ENCODE data around the gene CARD11. TPM values are rescaled to one million over a fixed set of nuclear protein-coding genes. Genes with fewer than 3 reads are reported as not detected.

CARD11 gene
- total and polyA plus RNA-seq, 2 of the 4 experiments (the other 2 are of a cell fraction), result 0.18 to 0.26 TPM

- POLR2A ChIA-PET (ENCODE audit: unreplicated experiment), result no interaction called here
- in situ Hi-C loops (cut with MboI; ENCODE audit: low sequenced_read_pairs), result no loop called here
- intact Hi-C loops (cut with micrococcal nuclease), result no loop called here
- H2BK120ac ChIP-seq (ENCODE audit: low read depth, low read length), result no peak overlapping the region
- ATAC-seq (ENCODE audit: low read depth) (no peak), DNase-seq (no peak)
- H2AK9ac ChIP-seq (replicated peaks; ENCODE audit: low read depth, low read length, poor library complexity), result no peak overlapping the region
- H2BK15ac ChIP-seq (ENCODE audit: low read depth, low read length), result no peak overlapping the region
- no peak overlapping the region for H2AK5ac ChIP-seq (ENCODE audit: low read depth, low read length)
- no peak overlapping the region for H3K27ac ChIP-seq (ENCODE audit: insufficient read depth, low read length)
- H2BK5ac ChIP-seq (ENCODE audit: low read depth, low read length, poor library complexity, severe bottlenecking), result no peak overlapping the region
- H3K56ac ChIP-seq (ENCODE audit: extremely low read depth, insufficient read depth, low read length), result no peak overlapping the region
- no peak overlapping the region for H3K9ac ChIP-seq (ENCODE audit: low read depth, low read length)
- 91% methylated on average over 5 of the region's 14 CpGs; no CpG with 5 or more reads in 1 of the 2 experiments for WGBS, 2 experiments (ENCODE audit: extremely low coverage in 2 of 2, insufficient read length in 1 of 2)
- no peak for TF ChIP-seq RAD21 (IDR thresholded peaks at IDR 0.05; ENCODE audit: low read length)
- TF ChIP-seq, protein P1, sequence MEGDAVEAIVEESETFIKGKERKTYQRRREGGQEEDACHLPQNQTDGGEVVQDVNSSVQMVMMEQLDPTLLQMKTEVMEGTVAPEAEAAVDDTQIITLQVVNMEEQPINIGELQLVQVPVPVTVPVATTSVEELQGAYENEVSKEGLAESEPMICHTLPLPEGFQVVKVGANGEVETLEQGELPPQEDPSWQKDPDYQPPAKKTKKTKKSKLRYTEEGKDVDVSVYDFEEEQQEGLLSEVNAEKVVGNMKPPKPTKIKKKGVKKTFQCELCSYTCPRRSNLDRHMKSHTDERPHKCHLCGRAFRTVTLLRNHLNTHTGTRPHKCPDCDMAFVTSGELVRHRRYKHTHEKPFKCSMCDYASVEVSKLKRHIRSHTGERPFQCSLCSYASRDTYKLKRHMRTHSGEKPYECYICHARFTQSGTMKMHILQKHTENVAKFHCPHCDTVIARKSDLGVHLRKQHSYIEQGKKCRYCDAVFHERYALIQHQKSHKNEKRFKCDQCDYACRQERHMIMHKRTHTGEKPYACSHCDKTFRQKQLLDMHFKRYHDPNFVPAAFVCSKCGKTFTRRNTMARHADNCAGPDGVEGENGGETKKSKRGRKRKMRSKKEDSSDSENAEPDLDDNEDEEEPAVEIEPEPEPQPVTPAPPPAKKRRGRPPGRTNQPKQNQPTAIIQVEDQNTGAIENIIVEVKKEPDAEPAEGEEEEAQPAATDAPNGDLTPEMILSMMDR (conservative IDR thresholded peaks at IDR 0.05; ENCODE audit: low read depth, low read length), result no peak
- TF ChIP-seq BHLHE40 (IDR thresholded peaks at IDR 0.05; ENCODE audit: low read depth, low read length), result no peak
- TF ChIP-seq FOS (IDR thresholded peaks at IDR 0.05; ENCODE audit: low read depth, low read length), result no peak
- TF ChIP-seq NFE2L2 (IDR thresholded peaks at IDR 0.05; ENCODE audit: low read depth, low read length), result no peak
- no peak for TF ChIP-seq CHD1 (IDR thresholded peaks at IDR 0.05; ENCODE audit: low read depth, low read length)
- no peak for TF ChIP-seq SMC3 (IDR thresholded peaks at IDR 0.05; ENCODE audit: low read depth, low read length)
- TF ChIP-seq, protein P2, sequence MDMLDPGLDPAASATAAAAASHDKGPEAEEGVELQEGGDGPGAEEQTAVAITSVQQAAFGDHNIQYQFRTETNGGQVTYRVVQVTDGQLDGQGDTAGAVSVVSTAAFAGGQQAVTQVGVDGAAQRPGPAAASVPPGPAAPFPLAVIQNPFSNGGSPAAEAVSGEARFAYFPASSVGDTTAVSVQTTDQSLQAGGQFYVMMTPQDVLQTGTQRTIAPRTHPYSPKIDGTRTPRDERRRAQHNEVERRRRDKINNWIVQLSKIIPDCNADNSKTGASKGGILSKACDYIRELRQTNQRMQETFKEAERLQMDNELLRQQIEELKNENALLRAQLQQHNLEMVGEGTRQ (IDR thresholded peaks at IDR 0.05; ENCODE audit: low read depth, low read length), result no peak
- no peak for TF ChIP-seq RFX5 (IDR thresholded peaks at IDR 0.05; ENCODE audit: low read depth, low read length)
- TF ChIP-seq MAFK (IDR thresholded peaks at IDR 0.05; ENCODE audit: low read depth, low read length), result no peak
- no peak for TF ChIP-seq POLR2A (IDR thresholded peaks at IDR 0.05; ENCODE audit: low read depth, low read length)
- H3K4me3 ChIP-seq (ENCODE audit: insufficient read depth, low read depth, low read length), result no peak overlapping the region
- H3K4me2 ChIP-seq (ENCODE audit: low read depth, low read length), result no peak overlapping the region
- H4K5ac ChIP-seq (ENCODE audit: low read depth, low read length), result no peak overlapping the region
- no peak overlapping the region for H3K4ac ChIP-seq (ENCODE audit: low read depth, low read length)
- no peak overlapping the region for H2BK20ac ChIP-seq (ENCODE audit: low read depth, low read length)
- H3K23ac ChIP-seq (ENCODE audit: low read depth, low read length), result no peak overlapping the region
- no peaks in the 10 kb centered on the region for H3K79me1 ChIP-seq (ENCODE audit: low read depth in 1 of 2, low read length in 2 of 2)
- H3K18ac ChIP-seq (ENCODE audit: low read depth, low read length), result no peak overlapping the region
- no peak overlapping the region for H4K8ac ChIP-seq (ENCODE audit: low read depth in 2 of 2, low read length in 2 of 2)
- no peaks in the 10 kb centered on the region; the same call in 1 of the 2 replicates for H3K27me3 ChIP-seq (ENCODE audit: control insufficient read depth, insufficient read depth, low read length)
- CTCF ChIA-PET, result no interaction called here
- no peaks in the 10 kb centered on the region for H3K9me1 ChIP-seq (ENCODE audit: insufficient read depth, low read length)
- no peak overlapping the region for H4K91ac ChIP-seq (ENCODE audit: insufficient read depth, low read depth, low read length)
- H2AFZ ChIP-seq (replicated peaks; ENCODE audit: low read length, poor library complexity), result no peak overlapping the region
- H3K14ac ChIP-seq (replicated peaks; ENCODE audit: low read depth, low read length), result no peak overlapping the region
- peaks cover 4% of the 10 kb centered on the region; the same call in 1 of the 2 replicates for H3K9me3 ChIP-seq (ENCODE audit: control insufficient read depth, insufficient read depth, low read length)
- H4K20me1 ChIP-seq (ENCODE audit: insufficient read depth, low read length), result no peaks in the 10 kb centered on the region
- H3K4me1 ChIP-seq (ENCODE audit: control insufficient read depth, insufficient read depth, low read length), result no peaks in the 10 kb centered on the region
- no TSS peak for BruUV-seq (replicated peaks)
- dilution Hi-C loops (cut with HindIII; ENCODE audit: low sequenced_read_pairs, unreplicated experiment), result no loop called here
- no peaks in the 10 kb centered on the region for H3K36me3 ChIP-seq (ENCODE audit: control insufficient read depth, insufficient read depth, low read length)
These were observed 49.8 kb downstream of the CARD11 start for GRCh38 chr7:2993868-2994267.

Data from IMR-90 (cell line).